HEK293 (cell line): ENCODE data around the gene NLGN4X.

Experiments
- CTCF ChIA-PET: fragments of 350-600 bp; formaldehyde crosslinking; extraction: SDS; loops from one replicate; lab custom pipeline; 2021; ENCODE audit warnings: antibody characterized with exemption; lab: Yijun Ruan, JAX
- POLR2A ChIA-PET: fragments of 300-600 bp; formaldehyde crosslinking; extraction: SDS; loops from one replicate; lab custom pipeline; 2020; ENCODE audit warnings: antibody characterized with exemption, inconsistent platforms; lab: Yijun Ruan, JAX
- H3K27ac ChIP-seq: fragments of 200-500 bp; sonication (Bioruptor generic); 2 replicates; pipeline ENCODE4 v1.5.1; 2014; ENCODE audit warnings: low read depth, low read length, control low read depth, inconsistent platforms; ENCODE audit errors: extremely low read depth
- H3K36me3 ChIP-seq, 2 experiments: fragments of 200-500 bp in 1 of 2; sonication (Bioruptor generic) in 1 of 2; 1 replicate in 1 of 2; 2 replicates in 1 of 2; pipeline ENCODE4 v1.5.1; 2014 to 2017; ENCODE audit warnings: inconsistent platforms in 2 of 2, low read length in 2 of 2; ENCODE audit not compliant: control insufficient read depth in 2 of 2, insufficient read depth in 1 of 2
- H3K4me1 ChIP-seq: fragments of 200-500 bp; sonication (Bioruptor generic); 2 replicates; pipeline ENCODE4 v1.5.1; 2014; ENCODE audit warnings: mild to moderate bottlenecking, low read length, inconsistent platforms; ENCODE audit not compliant: control insufficient read depth, insufficient read depth
- H3K4me3 ChIP-seq: 2 replicates; pipeline ENCODE4 v1.5.1; 2011; ENCODE audit warnings: low read depth, mild to moderate bottlenecking, control low read depth, low read length, moderate library complexity
- H3K9me3 ChIP-seq: fragments of 200-500 bp; sonication (Bioruptor generic); 2 replicates; pipeline ENCODE4 v1.5.1; 2014; ENCODE audit warnings: low read depth, low read length, inconsistent platforms; ENCODE audit not compliant: control insufficient read depth, insufficient read depth
- GLI2 ChIP-seq: fragments of 450-650 bp; formaldehyde crosslinking; IDR thresholded peaks from 2 replicates; pipeline ENCODE4; 2017; ENCODE audit warnings: missing biosample characterization, missing genetic modification characterization, low read depth, borderline replicate concordance
- HIC1 ChIP-seq: fragments of 450-650 bp; formaldehyde crosslinking; IDR thresholded peaks from 2 replicates; pipeline ENCODE4 v1.5.1; 2016; ENCODE audit warnings: missing biosample characterization, missing genetic modification characterization
- SP7 ChIP-seq: fragments of 450-650 bp; formaldehyde crosslinking; IDR thresholded peaks from 2 replicates; pipeline ENCODE4 v1.5.1; 2016; ENCODE audit warnings: missing biosample characterization, missing genetic modification characterization
- ZBTB49 ChIP-seq: fragments of 450-650 bp; formaldehyde crosslinking; IDR thresholded peaks from 2 replicates; pipeline ENCODE4 v1.5.1; 2016; ENCODE audit warnings: missing biosample characterization, missing genetic modification characterization, low read depth
- ZNF19 ChIP-seq: fragments of 450-650 bp; formaldehyde crosslinking; IDR thresholded peaks from 2 replicates; pipeline ENCODE4; 2016; ENCODE audit warnings: missing biosample characterization, missing genetic modification characterization, low read depth
- ZNF24 ChIP-seq: fragments of 450-650 bp; formaldehyde crosslinking; IDR thresholded peaks from 2 replicates; pipeline ENCODE4 v1.5.1; 2016; ENCODE audit warnings: missing biosample characterization, missing genetic modification characterization
- ZNF280C ChIP-seq: fragments of 450-650 bp; formaldehyde crosslinking; IDR thresholded peaks from 2 replicates; pipeline ENCODE4 v1.5.1; 2016; ENCODE audit warnings: missing biosample characterization, missing genetic modification characterization
- ZNF302 ChIP-seq: fragments of 450-650 bp; formaldehyde crosslinking; IDR thresholded peaks from 2 replicates; pipeline ENCODE4 v1.5.1; 2016; ENCODE audit warnings: missing biosample characterization, missing genetic modification characterization, low read depth
- ZNF362 ChIP-seq: fragments of 450-650 bp; formaldehyde crosslinking; IDR thresholded peaks from 2 replicates; pipeline ENCODE4 v1.5.1; 2016; ENCODE audit warnings: missing biosample characterization, missing genetic modification characterization
- ZNF37A ChIP-seq: fragments of 450-650 bp; IDR thresholded peaks from 2 replicates; pipeline ENCODE4 v1.5.1; 2018; ENCODE audit warnings: missing biosample characterization, missing genetic modification characterization
- ZNF426 ChIP-seq: fragments of 450-650 bp; formaldehyde crosslinking; IDR thresholded peaks from 2 replicates; pipeline ENCODE4 v1.5.1; 2017; ENCODE audit warnings: missing biosample characterization, missing genetic modification characterization, mild to moderate bottlenecking, inconsistent platforms, moderate library complexity
- ZNF548 ChIP-seq: fragments of 450-650 bp; formaldehyde crosslinking; IDR thresholded peaks from 2 replicates; pipeline ENCODE4 v1.5.1; 2016; ENCODE audit warnings: missing biosample characterization, missing genetic modification characterization
- ZNF555 ChIP-seq: fragments of 450-650 bp; formaldehyde crosslinking; conservative IDR thresholded peaks from 2 replicates; pipeline ENCODE4 v1.5.1; 2017; ENCODE audit warnings: missing biosample characterization, mild to moderate bottlenecking, missing genetic modification characterization, inconsistent platforms
- ZNF580 ChIP-seq: fragments of 450-650 bp; formaldehyde crosslinking; IDR thresholded peaks from 2 replicates; pipeline ENCODE4 v1.5.1; 2016; ENCODE audit warnings: missing biosample characterization, missing genetic modification characterization
- ZNF600 ChIP-seq: fragments of 450-650 bp; formaldehyde crosslinking; IDR thresholded peaks from 2 replicates; pipeline ENCODE4 v1.5.1; 2016; ENCODE audit warnings: missing biosample characterization, missing genetic modification characterization
- ZNF658 ChIP-seq: fragments of 450-650 bp; formaldehyde crosslinking; IDR thresholded peaks from 2 replicates; pipeline ENCODE4; 2016; ENCODE audit warnings: missing biosample characterization, missing genetic modification characterization
- ZNF660 ChIP-seq: fragments of 450-650 bp; IDR thresholded peaks from 2 replicates; pipeline ENCODE4 v1.5.1; 2018; ENCODE audit warnings: missing biosample characterization, mild to moderate bottlenecking, missing genetic modification characterization
- ZNF704 ChIP-seq: fragments of 450-650 bp; formaldehyde crosslinking; IDR thresholded peaks from 2 replicates; pipeline ENCODE4 v1.5.1; 2016; ENCODE audit warnings: missing biosample characterization, missing genetic modification characterization
- ZNF776 ChIP-seq: fragments of 450-650 bp; formaldehyde crosslinking; IDR thresholded peaks from 2 replicates; pipeline ENCODE4 v1.5.0; 2017; ENCODE audit warnings: missing biosample characterization, missing genetic modification characterization, borderline replicate concordance
- TF ChIP-seq, protein P1 (sequence below): fragments of 450-650 bp; formaldehyde crosslinking; IDR thresholded peaks from 2 replicates; pipeline ENCODE4 v1.5.1; 2016; ENCODE audit warnings: missing biosample characterization, missing genetic modification characterization

NLGN4X gene

DNA sequence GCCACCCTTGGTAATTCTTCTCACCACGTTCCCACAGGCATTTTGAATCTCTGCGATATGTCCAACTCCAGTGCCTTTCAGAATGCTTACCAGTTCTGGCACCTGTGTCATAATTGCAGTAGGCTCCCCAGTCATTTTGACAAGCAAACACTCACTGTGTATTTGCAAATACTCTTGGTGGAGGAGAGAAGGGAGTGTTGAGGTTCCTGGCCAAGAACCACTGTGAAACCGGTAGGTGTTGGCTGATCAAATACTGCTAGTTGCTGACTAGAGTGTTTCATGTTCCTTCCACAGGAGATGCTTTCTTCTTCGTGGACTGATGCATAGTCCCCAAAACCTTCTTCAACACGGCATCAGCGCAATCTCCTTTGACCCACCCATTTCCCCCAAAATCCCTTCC lies 16.0 kb upstream of the NLGN4X start:
- TF ChIP-seq ZNF548 (tag by site-specific recombination) (no peak), ZNF280C (tag by site-specific recombination) (no peak), ZNF600 (tag by site-specific recombination) (no peak), ZNF660 (tag by site-specific recombination) (no peak), GLI2 (no peak), ZBTB49 (tag by site-specific recombination) (no peak), HIC1 (tag by site-specific recombination) (no peak), ZNF555 (tag by site-specific recombination) (no peak), ZNF704 (tag by site-specific recombination) (no peak), ZNF580 (tag by site-specific recombination) (no peak), ZNF776 (tag by site-specific recombination) (no peak), ZNF37A (tag by site-specific recombination) (no peak), ZNF426 (no peak), ZNF24 (tag by site-specific recombination) (no peak), ZNF302 (tag by site-specific recombination) (no peak), SP7 (tag by site-specific recombination) (no peak), ZNF19 (tag by site-specific recombination) (no peak), ZNF658 (tag by site-specific recombination) (no peak), ZNF362 (tag by site-specific recombination) (no peak)
- TF ChIP-seq, protein P1, sequence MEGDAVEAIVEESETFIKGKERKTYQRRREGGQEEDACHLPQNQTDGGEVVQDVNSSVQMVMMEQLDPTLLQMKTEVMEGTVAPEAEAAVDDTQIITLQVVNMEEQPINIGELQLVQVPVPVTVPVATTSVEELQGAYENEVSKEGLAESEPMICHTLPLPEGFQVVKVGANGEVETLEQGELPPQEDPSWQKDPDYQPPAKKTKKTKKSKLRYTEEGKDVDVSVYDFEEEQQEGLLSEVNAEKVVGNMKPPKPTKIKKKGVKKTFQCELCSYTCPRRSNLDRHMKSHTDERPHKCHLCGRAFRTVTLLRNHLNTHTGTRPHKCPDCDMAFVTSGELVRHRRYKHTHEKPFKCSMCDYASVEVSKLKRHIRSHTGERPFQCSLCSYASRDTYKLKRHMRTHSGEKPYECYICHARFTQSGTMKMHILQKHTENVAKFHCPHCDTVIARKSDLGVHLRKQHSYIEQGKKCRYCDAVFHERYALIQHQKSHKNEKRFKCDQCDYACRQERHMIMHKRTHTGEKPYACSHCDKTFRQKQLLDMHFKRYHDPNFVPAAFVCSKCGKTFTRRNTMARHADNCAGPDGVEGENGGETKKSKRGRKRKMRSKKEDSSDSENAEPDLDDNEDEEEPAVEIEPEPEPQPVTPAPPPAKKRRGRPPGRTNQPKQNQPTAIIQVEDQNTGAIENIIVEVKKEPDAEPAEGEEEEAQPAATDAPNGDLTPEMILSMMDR (tag by site-specific recombination), result no peak
- POLR2A ChIA-PET, result no interaction called here
- CTCF ChIA-PET, result no interaction called here
- no peaks in the 10 kb centered on the region for H3K4me1 ChIP-seq
- no peaks in the 10 kb centered on the region for H3K9me3 ChIP-seq
- no peak overlapping the region for H3K27ac ChIP-seq
- no peak overlapping the region for H3K4me3 ChIP-seq
- no peaks in the 10 kb centered on the region for H3K36me3 ChIP-seq
